C4-2B (cell line): ENCODE measurements around the gene PIP4P1.

Source experiments
- H3K27ac ChIP-seq: fragments of 450-650 bp; 2 replicates; pipeline ENCODE4 v1.5.1; 2017
- CTCF ChIP-seq: fragments of 450-650 bp; conservative IDR thresholded peaks from 2 replicates; pipeline ENCODE4 v1.5.1; 2017; ENCODE audit warnings: mild to moderate bottlenecking
- ZFX ChIP-seq: fragments of 450-650 bp; IDR thresholded peaks from 2 replicates; pipeline ENCODE4 v1.6.1; 2017

Gene PIP4P1

GRCh38 chr14:20412876-20413743 is 48.1 kb downstream of the PIP4P1 start, which contains the start of gene TEP1:
TSS of gene TEP1 (minus strand) at chr14:20413501. CDS start at chr14:20408439, 5,062 bp downstream.
- TF ChIP-seq ZFX: no peak
- TF ChIP-seq CTCF: no peak
- peak within 1 kb of the TSS; percentile 85 for H3K27ac ChIP-seq

GRCh38 chr14:20412411-20412810 is 48.8 kb downstream of the PIP4P1 start:
- no peak for TF ChIP-seq ZFX
- TF ChIP-seq CTCF: no peak
- H3K27ac ChIP-seq: peak overlapping the region; percentile 85

- H3K27ac ChIP-seq: no peak overlapping the region
- TF ChIP-seq ZFX (no peak), CTCF (no peak)
These were observed 52.0 kb downstream of the PIP4P1 start for GRCh38 chr14:20409226-20409625.
